ENCODE measurements around the gene CENPT. TPM values are rescaled to one million over a fixed set of nuclear protein-coding genes. Genes with fewer than 3 reads are reported as not detected.

CENPT gene
- total and polyA plus RNA-seq, 2 of the 13 experiments (the other 11 are each of a cell fraction or from before 2014, with no cell fraction given), result 40.9 to 43.3 TPM

DNA sequence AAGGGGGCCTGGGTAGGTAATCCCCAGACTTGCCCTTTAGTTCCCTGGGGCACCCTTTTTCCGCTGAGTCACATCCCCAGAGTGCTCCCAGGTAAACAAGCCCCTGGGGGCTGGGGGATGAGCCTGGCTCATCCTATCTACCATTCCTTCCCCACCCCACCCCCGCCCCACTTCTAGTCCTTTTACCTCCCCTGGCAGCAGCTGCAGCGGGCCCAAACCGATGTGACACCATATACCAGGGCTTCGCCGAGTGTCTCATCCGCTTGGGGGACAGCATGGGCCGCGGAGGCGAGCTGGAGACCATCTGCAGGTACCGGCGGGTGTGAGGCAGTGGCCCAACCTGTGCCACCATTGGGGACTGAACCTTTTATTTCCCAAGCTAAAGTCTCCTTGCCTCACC lies 38.1 kb upstream of the CENPT start:
- H3K4me3 ChIP-seq (replicated peaks in 1 of 3; ENCODE audit: insufficient read depth in 1 of 3, low read depth in 2 of 3, low read length in 3 of 3), result no peak overlapping the region
- CTCF ChIA-PET (ENCODE audit: low intra/inter-chr PET ratio, low total read pairs), result interaction anchor here (5.3 kb wide), 1 partner anchor 43 kb away, joined by 63 read pairs; no protein-coding TSS in a partner anchor
- H3K9me3 ChIP-seq (ENCODE audit: low read length), result no peaks in the 10 kb centered on the region
- no peak overlapping the region for H3K9ac ChIP-seq (ENCODE audit: insufficient read depth, low read depth, low read length)
- peaks cover 25 to 49% of the 10 kb centered on the region in 2 experiments for H3K36me3 ChIP-seq (replicated peaks in 1 of 2; ENCODE audit: control insufficient read depth in 1 of 2, insufficient read depth in 2 of 2, low read length in 2 of 2)
- TF ChIP-seq ZBTB37 (CRISPR knock-in tag; IDR thresholded peaks at IDR 0.05) (no peak), ERF (CRISPR knock-in tag; IDR thresholded peaks at IDR 0.05) (no peak), AGO2 (optimal IDR thresholded peaks at IDR 0.05; ENCODE audit: low read depth, low read length) (peak; percentile 51), HOXA3 (CRISPR knock-in tag; IDR thresholded peaks at IDR 0.05) (no peak), NCOA2 (CRISPR knock-in tag; IDR thresholded peaks at IDR 0.05) (no peak), NFE2L2 (IDR thresholded peaks at IDR 0.05; ENCODE audit: low read length) (peak; percentile 50; the same call in 1 of the 2 replicates), ZNF263 (CRISPR knock-in tag; IDR thresholded peaks at IDR 0.05) (peak; percentile 79), ATF7-NPFF (CRISPR knock-in tag; IDR thresholded peaks at IDR 0.05; ENCODE audit: low read depth) (no peak)
- no peaks in the 10 kb centered on the region for H3K79me2 ChIP-seq (ENCODE audit: insufficient read depth, low read length)
- intact Hi-C loops (cut with micrococcal nuclease; ENCODE audit: unreplicated experiment) (no loop called here), in situ Hi-C loops (cut with HindIII; ENCODE audit: extremely low pct_ligation_motif_present, low pct_unique_long_range_greater_than_20kb) (loop anchor here (5.0 to 10.0 kb wide), 2 partner anchors 42 to 159 kb away; no protein-coding TSS in a partner anchor)
- H3K4me2 ChIP-seq (ENCODE audit: low read depth, low read length), result no peak overlapping the region
- ATAC-seq, result no peak
- no peak overlapping the region for H3K27ac ChIP-seq (ENCODE audit: extremely low read length, insufficient read depth, low read length)
- DNase-seq (ENCODE audit: low spot score), result no peak
- WGBS (ENCODE audit: low lambda C conversion rate), result 92% methylated on average over 12 of the region's 12 CpGs
- no peak for FAIRE-seq
- H4K20me1 ChIP-seq (ENCODE audit: insufficient read depth, low read length), result no peaks in the 10 kb centered on the region
- peaks cover 31% of the 10 kb centered on the region for H3K4me1 ChIP-seq (ENCODE audit: insufficient read depth, low read length)
- no TSS peak for BruUV-seq (replicated peaks)
- POLR2A ChIA-PET, result interaction anchor here (1.0 to 1.2 kb wide), 2 partner anchors 28 to 49 kb away, joined by 3 to 4 read pairs; no protein-coding TSS in a partner anchor
- H2AFZ ChIP-seq (ENCODE audit: low read length), result no peak overlapping the region
- no peaks in the 10 kb centered on the region for H3K27me3 ChIP-seq (ENCODE audit: control insufficient read depth in 1 of 2, insufficient read depth in 2 of 2, low read length in 2 of 2)
